H1 (cell line): ENCODE data around the gene PRKRIP1. TPM values are rescaled to one million over a fixed set of nuclear protein-coding genes. Genes with fewer than 3 reads are reported as not detected.

ENCODE experiments used
- BRCA1 ChIP-seq: IDR thresholded peaks from 2 replicates; pipeline ENCODE4 v1.6.1; 2012; ENCODE audit warnings: low read depth, low read length, improper control_type of control experiment
- CBX8 ChIP-seq: fragments of 300-800, 300-1000 bp; sonication (generic); IDR thresholded peaks from 2 replicates; pipeline ENCODE4 v1.7.1; 2016; ENCODE audit warnings: low read depth, low read length, borderline replicate concordance
- CHD2 ChIP-seq: IDR thresholded peaks from 2 replicates; pipeline ENCODE4 v1.6.1; 2012; ENCODE audit warnings: low read length, improper control_type of control experiment
- E2F6 ChIP-seq: IDR thresholded peaks from 2 replicates; pipeline ENCODE4 v1.6.1; 2012; ENCODE audit warnings: inconsistent platforms
- JUN ChIP-seq: IDR thresholded peaks from 2 replicates; pipeline ENCODE4 v1.6.1; 2011; ENCODE audit warnings: low read depth, mild to moderate bottlenecking, improper control_type of control experiment, low read length
- MAX ChIP-seq: IDR thresholded peaks from 2 replicates; pipeline ENCODE4 v1.6.1; 2012; ENCODE audit warnings: inconsistent platforms
- RAD21 ChIP-seq, 2 experiments: IDR thresholded peaks in 1 of 2; conservative IDR thresholded peaks in 1 of 2; 2 replicates each; pipeline ENCODE4 v1.6.1; 2011; ENCODE audit warnings: low read depth in 2 of 2, low read length in 2 of 2, improper control_type of control experiment in 1 of 2, inconsistent platforms in 1 of 2, mild to moderate bottlenecking in 1 of 2, moderate library complexity in 1 of 2
- RFX5 ChIP-seq: IDR thresholded peaks from 2 replicates; pipeline ENCODE4 v1.6.1; 2011; ENCODE audit warnings: low read depth, low read length, improper control_type of control experiment, borderline replicate concordance
- ZNF274 ChIP-seq: IDR thresholded peaks from 2 replicates; pipeline ENCODE4 v1.7.0; 2012; ENCODE audit warnings: low read length, borderline replicate concordance; ENCODE audit errors: extremely low read depth
- polyA plus RNA-seq, 7 experiments: library from polyadenylated mRNA; depleted of rRNA in 3 of 7; stranded (reverse) in 5 of 7; unstranded in 2 of 7; fragments of >200 nt in 5 of 7; fragments of 200-250 nt in 2 of 7; gene quantifications; 1 replicate in 5 of 7; 2 replicates in 1 of 7; 4 replicates in 1 of 7; pipeline versions ENCODE4 v1.2.1 to v1.2.3, GENCODE V29; 2011 to 2013; ENCODE audit warnings: missing spikeins in 2 of 7, mixed read lengths in 2 of 7
- total RNA-seq: library from RNA; stranded (reverse); fragmentation: NEBNext Ultra II Directional; extraction: Animal tissue kit (Norgen Biotek cat#: 25700); gene quantifications from 2 replicates; pipeline ENCODE4 v1.2.1, GENCODE V29; 2021

PRKRIP1 gene
- total and polyA plus RNA-seq, 2 of the 8 experiments (the other 6 are each of a cell fraction or from before 2014, with no cell fraction given), result 11.1 to 22.0 TPM

GRCh38 chr7:102455596-102455995 is 59.4 kb downstream of the PRKRIP1 start (continued):
- TF ChIP-seq RAD21 (IDR thresholded peaks at IDR 0.05 in 1 of 2, conservative IDR thresholded peaks at IDR 0.05 in 1 of 2; ENCODE audit: low read depth in 2 of 2, low read length in 2 of 2), result no peak
- TF ChIP-seq MAX, result no peak
- TF ChIP-seq ZNF274, result no peak
- TF ChIP-seq JUN, result no peak
- TF ChIP-seq E2F6, result no peak
- no peak for TF ChIP-seq CBX8
- TF ChIP-seq RFX5, result no peak
- TF ChIP-seq BRCA1, result no peak
- no peak for TF ChIP-seq CHD2
